Testis (tissue), 2 donors: ENCODE results near the gene AKAP5.

Experiments
- CTCF ChIP-seq, 3 experiments: fragments of 450-650 bp in 2 of 3; fragments of 200-600 bp in 1 of 3; sonication (generic) in 1 of 3; IDR thresholded peaks; one replicate each; pipeline ENCODE4 v1.5.1; 2016 to 2019; ENCODE audit warnings: antibody characterized with exemption in 3 of 3, mild to moderate bottlenecking in 2 of 3, moderate library complexity in 1 of 3
- POLR2A ChIP-seq: fragments of 450-650 bp; IDR thresholded peaks from one replicate; pipeline ENCODE4 v1.6.1; 2017; ENCODE audit warnings: antibody characterized with exemption, mild to moderate bottlenecking, moderate library complexity

GRCh38 chr14:64422756-64423155 lies 42.5 kb upstream of the AKAP5 start:
- no peak for TF ChIP-seq CTCF (IDR thresholded peaks at IDR 0.05)
- no peak for TF ChIP-seq POLR2A
